ENCODE measurements around the gene SLC2A3. TPM values are rescaled to one million over a fixed set of nuclear protein-coding genes. Genes with fewer than 3 reads are reported as not detected.
"Not testable (repeated sequence)": the region's sequence is repeated elsewhere in the genome, so short reads cannot be mapped to it uniquely, and the experiment has no call there.

The SLC2A3 gene
- total RNA-seq: 226 and 234 TPM in 2 replicates

DNA sequence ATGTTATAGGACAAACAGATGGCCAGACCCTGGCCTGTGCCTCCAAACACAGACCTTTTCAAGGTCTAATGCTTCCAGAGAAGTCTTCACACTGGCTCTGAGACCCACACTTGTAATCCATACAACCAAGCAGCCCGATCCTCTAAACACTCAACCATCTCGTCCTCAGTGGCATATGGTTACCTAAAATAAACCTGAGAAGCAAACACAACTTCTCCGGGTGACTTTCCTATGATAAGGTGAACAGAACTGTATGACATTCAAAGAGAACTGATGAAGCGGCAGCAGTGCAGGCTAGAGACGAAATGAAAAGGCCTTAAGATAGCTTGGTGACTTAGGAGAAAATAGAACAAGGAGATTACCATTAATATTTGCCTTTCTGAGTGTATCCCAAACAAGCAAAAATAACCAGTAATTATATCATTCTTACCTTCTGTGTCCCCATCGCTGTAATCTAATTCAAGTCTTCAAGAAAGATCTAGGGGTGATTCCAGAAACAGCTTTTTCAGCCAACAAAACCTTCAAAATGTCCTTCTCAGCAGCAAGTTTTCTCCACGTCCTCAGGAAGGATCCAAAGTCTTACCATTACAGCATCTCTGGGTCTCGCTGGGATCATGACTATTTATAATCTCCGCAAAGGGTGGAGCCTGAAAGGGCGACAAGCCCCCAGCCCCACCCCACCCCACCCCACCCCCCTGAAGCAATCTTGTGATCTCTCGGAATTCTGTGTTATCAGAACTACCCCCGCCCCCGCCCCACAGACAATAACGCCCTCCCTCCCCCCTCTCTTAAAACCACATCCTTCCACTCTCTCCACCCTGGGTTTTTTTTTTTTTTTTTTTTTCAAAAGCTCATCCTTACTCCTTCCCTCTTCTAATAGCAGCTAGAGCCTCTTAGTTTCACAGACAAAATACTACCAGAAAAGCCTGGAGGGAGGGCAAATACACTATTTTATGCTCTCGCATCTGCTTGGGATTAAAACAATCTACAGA, at the start of gene SLC2A3:
Gene SLC2A3 (minus strand): TSS at position 598 of the 992 bp plus-strand sequence. CDS start 153 bp downstream, at position 445.
- H3K27me3 Mint-ChIP-seq (ENCODE audit: insufficient read depth): no peaks in the 10 kb centered on the region
- H3K4me1 Mint-ChIP-seq (ENCODE audit: low read depth): peaks cover 17% of the 10 kb centered on the region
- H3K9me3 Mint-ChIP-seq: no peaks in the 10 kb centered on the region
- H3K4me3 Mint-ChIP-seq: no peak within 1 kb of the TSS
- intact Hi-C loops (cut with micrococcal nuclease): loop anchor here (1.0 to 5.0 kb wide), 4 partner anchors 24 to 984 kb away; partner anchors contain the start of gene PTPN6
- H3K36me3 Mint-ChIP-seq (ENCODE audit: low read depth): peaks cover 7% of the 10 kb centered on the region
- H3K27ac Mint-ChIP-seq: no peak within 1 kb of the TSS
- DNase-seq (ENCODE audit: low spot score): peak; percentile 86

DNA sequence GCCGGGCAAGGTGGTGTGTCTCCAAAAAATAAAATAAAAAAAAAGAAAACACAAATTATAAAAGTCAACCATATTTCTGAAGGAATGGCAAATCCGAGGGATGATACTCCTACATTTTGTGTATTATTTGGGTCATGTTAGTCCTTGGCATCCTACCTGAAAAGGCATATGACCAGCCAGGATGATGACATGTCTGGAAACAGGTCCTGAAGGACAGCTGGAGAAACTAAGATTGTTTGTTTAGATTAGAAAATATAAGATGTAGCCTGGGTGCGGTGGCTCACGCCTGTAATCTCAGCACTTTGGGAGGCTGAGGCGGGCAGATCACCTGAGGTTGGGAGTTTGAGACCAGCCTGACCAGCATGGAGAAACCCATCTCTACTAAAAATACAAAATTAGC, 48.9 kb upstream of the SLC2A3 start:
- H3K4me1 Mint-ChIP-seq (ENCODE audit: low read depth): peaks cover 17% of the 10 kb centered on the region
- no peaks in the 10 kb centered on the region for H3K27me3 Mint-ChIP-seq (ENCODE audit: insufficient read depth)
- no peak overlapping the region for H3K27ac Mint-ChIP-seq
- no peak for DNase-seq (ENCODE audit: low spot score)
- H3K36me3 Mint-ChIP-seq (ENCODE audit: low read depth): no peaks in the 10 kb centered on the region
- intact Hi-C loops (cut with micrococcal nuclease): no loop called here
- H3K9me3 Mint-ChIP-seq: no peaks in the 10 kb centered on the region
- no peak overlapping the region for H3K4me3 Mint-ChIP-seq

DNA sequence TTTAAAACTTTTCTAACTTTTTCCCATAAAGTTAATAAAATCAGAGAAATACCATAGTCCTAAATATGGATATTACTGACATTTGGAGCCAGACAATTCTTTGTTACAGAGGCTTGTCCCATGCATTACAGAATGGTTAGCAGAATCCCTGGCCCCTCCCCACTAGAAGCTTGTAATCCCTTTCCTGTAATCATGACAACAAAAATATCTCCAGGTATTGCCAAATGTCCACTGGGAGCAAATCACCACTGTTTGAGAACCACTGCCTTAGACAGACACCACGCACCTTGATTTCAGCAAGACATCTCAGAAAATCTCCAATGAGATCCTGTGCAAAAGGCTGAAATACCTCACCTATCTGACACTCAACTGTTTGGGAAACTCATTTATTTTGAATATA, 47.5 kb upstream of the SLC2A3 start:
- intact Hi-C loops (cut with micrococcal nuclease); H3K36me3 Mint-ChIP-seq (ENCODE audit: low read depth); H3K27me3 Mint-ChIP-seq (ENCODE audit: insufficient read depth): not testable (repeated sequence)

DNA sequence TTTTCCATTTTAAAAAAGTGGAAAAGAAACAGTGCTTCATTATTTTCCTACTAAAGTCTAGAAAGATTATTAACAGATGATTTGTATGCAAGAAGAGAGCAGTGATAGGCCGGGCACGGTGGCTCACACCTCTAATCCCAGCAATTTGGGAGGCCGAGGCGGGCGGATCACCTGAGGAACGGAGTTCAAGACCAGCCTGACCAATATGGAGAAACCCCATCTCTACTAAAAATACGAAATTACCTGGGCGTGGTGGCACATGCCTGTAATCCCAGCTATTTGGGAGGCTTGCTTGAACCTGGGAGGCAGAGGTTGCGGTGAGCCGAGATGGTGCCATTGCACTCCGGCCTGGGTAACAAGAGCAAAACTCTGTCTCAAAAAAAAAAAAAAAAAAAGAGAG, 47.0 kb upstream of the SLC2A3 start:
- DNase-seq (ENCODE audit: low spot score); H3K4me3 Mint-ChIP-seq; H3K27me3 Mint-ChIP-seq (ENCODE audit: insufficient read depth); intact Hi-C loops (cut with micrococcal nuclease); H3K36me3 Mint-ChIP-seq (ENCODE audit: low read depth); H3K27ac Mint-ChIP-seq; H3K9me3 Mint-ChIP-seq: not testable (repeated sequence)
- peaks cover 14% of the 10 kb centered on the region for H3K4me1 Mint-ChIP-seq (ENCODE audit: low read depth)

More for the DNA sequence above, 47.5 kb upstream of the SLC2A3 start:
- H3K4me1 Mint-ChIP-seq (ENCODE audit: low read depth): peaks cover 10% of the 10 kb centered on the region
- DNase-seq (ENCODE audit: low spot score); H3K9me3 Mint-ChIP-seq; H3K27ac Mint-ChIP-seq; H3K4me3 Mint-ChIP-seq: not testable (repeated sequence)

DNA sequence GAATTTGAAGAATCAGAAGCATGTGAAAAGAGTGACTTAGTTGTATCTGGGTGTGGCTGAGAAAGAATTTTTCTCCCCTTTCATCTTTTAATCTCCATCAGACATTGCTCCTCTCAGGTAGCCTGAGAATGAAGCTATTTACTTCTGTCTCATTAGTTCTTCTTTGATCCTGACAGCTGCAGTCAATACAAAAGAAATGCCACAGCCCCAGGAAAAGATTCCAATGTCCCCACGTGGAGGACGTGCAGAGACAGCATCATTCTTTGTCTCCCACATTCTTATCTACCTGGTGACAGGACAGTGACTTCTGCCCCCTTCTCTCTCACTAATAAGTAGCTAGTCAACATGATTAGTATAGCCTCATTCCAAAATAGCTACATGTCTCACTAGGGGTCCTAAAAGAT, 46.3 kb upstream of the SLC2A3 start:
- intact Hi-C loops (cut with micrococcal nuclease); H3K27me3 Mint-ChIP-seq (ENCODE audit: insufficient read depth); DNase-seq (ENCODE audit: low spot score); H3K9me3 Mint-ChIP-seq; H3K4me3 Mint-ChIP-seq; H3K36me3 Mint-ChIP-seq (ENCODE audit: low read depth); H3K27ac Mint-ChIP-seq: not testable (repeated sequence)
- peaks cover 15% of the 10 kb centered on the region for H3K4me1 Mint-ChIP-seq (ENCODE audit: low read depth)

DNA sequence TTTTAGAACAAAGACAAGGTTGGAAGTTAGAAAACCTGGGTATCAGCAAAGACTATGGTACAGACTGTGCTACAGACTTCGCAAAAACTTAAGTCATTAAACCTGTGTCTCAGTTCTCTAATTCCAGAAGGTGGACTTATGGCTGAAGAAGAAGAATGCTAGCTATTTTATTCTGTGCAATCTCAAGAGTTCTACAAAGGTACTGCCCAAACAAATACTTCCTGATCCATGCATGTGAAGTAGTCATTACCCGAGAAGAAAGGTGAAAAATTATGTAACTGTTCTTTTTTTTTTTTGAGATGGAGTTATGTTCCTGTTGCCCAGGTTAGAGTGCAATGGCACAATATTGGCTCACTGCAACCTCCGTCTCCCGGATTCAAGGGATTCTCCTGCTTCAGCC, 45.5 kb upstream of the SLC2A3 start:
- Mint-ChIP-seq H3K4me1 (ENCODE audit: low read depth) (peaks cover 11% of the 10 kb centered on the region), H3K27ac (no peak overlapping the region), H3K27me3 (ENCODE audit: insufficient read depth) (no peaks in the 10 kb centered on the region), H3K4me3 (no peak overlapping the region), H3K36me3 (ENCODE audit: low read depth) (peaks cover 2% of the 10 kb centered on the region), H3K9me3 (no peaks in the 10 kb centered on the region)
- intact Hi-C loops (cut with micrococcal nuclease): no loop called here
- no peak for DNase-seq (ENCODE audit: low spot score)

DNA sequence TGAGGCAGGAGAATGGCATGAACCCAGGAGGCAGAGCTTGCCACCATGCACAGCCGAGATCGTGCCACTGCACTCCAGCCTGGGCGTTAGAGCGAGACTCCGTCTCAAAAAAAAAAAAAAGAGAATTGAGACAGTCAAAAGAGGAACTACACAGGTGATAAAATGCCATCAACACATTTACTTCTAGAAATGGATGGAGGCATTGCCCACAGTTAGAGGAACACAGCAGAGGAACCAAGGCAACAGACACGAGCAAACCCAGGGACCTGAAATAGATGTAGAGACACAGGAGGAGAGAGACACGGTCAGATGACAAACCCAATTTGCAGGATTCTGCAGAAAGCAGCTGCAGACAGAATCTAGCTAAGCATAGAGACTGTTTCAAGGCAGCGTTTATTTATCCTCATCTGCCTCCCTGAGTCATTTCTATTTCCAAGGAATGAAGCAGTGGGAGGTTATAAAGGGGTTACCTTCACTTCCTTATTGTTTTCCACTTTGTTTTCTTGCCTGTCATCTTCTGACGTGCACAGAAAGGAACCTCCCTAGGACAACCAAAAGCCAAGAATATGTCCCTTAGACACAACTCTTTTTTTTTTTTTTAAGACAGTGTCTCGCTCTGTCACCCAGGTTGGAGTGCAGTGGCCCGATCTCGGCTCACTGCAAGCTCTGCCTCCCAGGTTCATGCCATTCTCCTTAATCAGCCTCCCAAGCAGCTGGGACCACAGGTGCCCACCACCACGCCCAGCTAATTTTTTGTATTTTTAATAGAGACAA, 41.6 kb upstream of the SLC2A3 start:
- H3K27me3 Mint-ChIP-seq (ENCODE audit: insufficient read depth); H3K9me3 Mint-ChIP-seq; intact Hi-C loops (cut with micrococcal nuclease); H3K36me3 Mint-ChIP-seq (ENCODE audit: low read depth); H3K4me3 Mint-ChIP-seq; DNase-seq (ENCODE audit: low spot score): not testable (repeated sequence)
- Mint-ChIP-seq H3K4me1 (ENCODE audit: low read depth) (peaks cover 17% of the 10 kb centered on the region), H3K27ac (peak overlapping the region; percentile 64)

DNA sequence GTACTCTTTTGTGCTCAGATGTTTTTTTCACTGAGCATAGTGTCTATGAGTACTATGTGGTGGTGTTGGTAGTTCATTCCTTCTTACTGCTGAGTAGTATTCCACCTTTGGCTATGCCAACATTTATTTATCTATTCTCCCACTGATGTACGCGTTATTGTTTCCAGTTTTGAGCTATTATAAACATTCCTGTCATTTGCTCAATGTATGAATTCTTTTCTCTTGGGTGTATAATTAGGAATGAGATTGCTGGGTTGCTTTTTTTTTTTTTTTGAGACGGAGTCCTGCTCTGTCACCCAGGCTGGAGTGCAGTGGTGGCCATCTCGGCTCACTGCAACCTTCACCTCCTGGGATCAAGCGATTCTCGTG, 37.5 kb upstream of the SLC2A3 start:
- no peak for DNase-seq (ENCODE audit: low spot score)
- Mint-ChIP-seq H3K4me3 (peak overlapping the region; percentile 74), H3K4me1 (ENCODE audit: low read depth) (peaks cover 36% of the 10 kb centered on the region), H3K36me3 (ENCODE audit: low read depth) (peaks cover 9% of the 10 kb centered on the region), H3K27ac (peak overlapping the region; percentile 79), H3K27me3 (ENCODE audit: insufficient read depth) (no peaks in the 10 kb centered on the region), H3K9me3 (no peaks in the 10 kb centered on the region)
- intact Hi-C loops (cut with micrococcal nuclease): no loop called here

DNA sequence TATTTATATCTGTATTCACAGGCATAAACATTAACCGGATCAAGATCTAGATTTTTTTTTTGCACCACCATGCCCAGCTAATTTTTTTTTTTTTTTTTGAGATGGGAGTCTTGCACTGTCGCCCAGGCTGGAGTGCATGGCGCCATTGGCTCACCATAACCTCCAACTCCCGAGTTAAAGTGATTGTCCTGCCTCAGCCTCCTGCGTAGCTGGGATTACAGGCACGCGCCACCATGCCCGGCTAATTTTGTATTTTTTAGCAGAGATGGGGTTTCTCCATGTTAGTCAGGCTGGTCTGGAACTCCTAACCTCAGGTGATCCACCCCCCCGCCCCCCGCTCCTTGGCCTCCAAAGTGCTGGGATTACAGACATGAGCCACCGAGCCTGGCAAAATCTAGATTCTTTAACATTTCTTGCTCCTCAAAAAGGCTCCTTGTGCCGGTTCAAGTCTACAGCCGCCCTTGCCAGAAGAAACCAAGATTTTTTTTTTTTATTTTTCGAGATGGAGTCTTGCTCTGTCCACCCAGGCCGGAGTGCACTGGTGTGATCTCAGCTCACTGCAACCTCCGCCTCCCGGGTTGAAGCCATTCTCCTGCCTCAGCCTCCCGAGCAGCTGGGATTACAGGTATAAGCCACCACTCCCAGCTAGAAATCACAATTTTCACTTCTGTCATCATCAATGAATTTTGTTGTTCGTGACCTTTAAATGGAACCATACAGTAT, 36.9 kb upstream of the SLC2A3 start:
- Mint-ChIP-seq H3K4me3 (peak overlapping the region; percentile 81), H3K27me3 (ENCODE audit: insufficient read depth) (no peaks in the 10 kb centered on the region), H3K9me3 (no peaks in the 10 kb centered on the region), H3K4me1 (ENCODE audit: low read depth) (peaks cover 31% of the 10 kb centered on the region), H3K27ac (peak overlapping the region; percentile 93), H3K36me3 (ENCODE audit: low read depth) (peaks cover 9% of the 10 kb centered on the region)
- DNase-seq (ENCODE audit: low spot score): no peak
- intact Hi-C loops (cut with micrococcal nuclease): no loop called here

DNA sequence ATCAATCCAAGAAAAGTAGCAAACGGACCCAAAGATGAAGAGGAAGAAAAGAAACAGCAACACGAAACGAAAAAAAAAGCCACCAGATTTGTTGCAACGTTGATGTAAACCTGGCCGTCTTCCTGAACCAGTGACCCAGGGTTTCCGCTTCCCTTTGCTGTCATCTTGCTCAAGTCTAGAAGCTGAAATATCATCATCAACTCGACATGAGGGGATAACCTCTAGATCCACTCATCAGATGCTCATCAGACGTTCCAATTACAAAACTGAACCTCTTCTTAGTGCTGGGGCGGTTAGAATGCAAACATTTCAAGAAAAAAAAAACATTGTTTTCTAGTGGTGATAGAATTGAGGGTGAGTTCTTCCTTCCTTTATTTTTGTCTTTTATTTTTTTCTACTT, 36.3 kb upstream of the SLC2A3 start:
- intact Hi-C loops (cut with micrococcal nuclease); DNase-seq (ENCODE audit: low spot score); H3K9me3 Mint-ChIP-seq; H3K27me3 Mint-ChIP-seq (ENCODE audit: insufficient read depth); H3K36me3 Mint-ChIP-seq (ENCODE audit: low read depth): not testable (repeated sequence)
- H3K4me3 Mint-ChIP-seq: peak overlapping the region; percentile 81
- peaks cover 32% of the 10 kb centered on the region for H3K4me1 Mint-ChIP-seq (ENCODE audit: low read depth)
- peak overlapping the region; percentile 93 for H3K27ac Mint-ChIP-seq

DNA sequence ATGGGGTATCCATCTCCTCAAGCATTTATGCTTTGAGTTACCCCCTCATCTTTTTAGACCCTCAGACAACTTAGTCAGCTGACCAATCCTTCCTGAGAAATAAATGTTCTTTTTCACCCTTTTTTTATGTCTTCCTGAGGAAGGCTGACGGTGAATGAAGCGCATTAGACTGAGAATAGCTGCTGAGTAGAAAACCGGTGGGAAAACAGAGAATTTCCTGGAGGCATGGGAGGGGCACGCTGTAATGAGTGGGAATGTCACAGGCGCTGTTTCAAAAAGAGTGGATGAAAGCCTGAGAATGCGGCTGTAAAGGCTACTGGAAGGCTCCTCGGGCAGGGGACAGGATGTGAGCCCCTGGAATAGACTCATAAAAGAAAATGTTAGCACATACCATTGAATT, 35.8 kb upstream of the SLC2A3 start:
- intact Hi-C loops (cut with micrococcal nuclease): loop anchor here (1.0 to 2.0 kb wide), 4 partner anchors 19 to 111 kb away; partner anchors contain the start of gene NECAP1
- not testable (repeated sequence) for H3K27me3 Mint-ChIP-seq (ENCODE audit: insufficient read depth); DNase-seq (ENCODE audit: low spot score); H3K9me3 Mint-ChIP-seq
- peaks cover 13% of the 10 kb centered on the region for H3K36me3 Mint-ChIP-seq (ENCODE audit: low read depth)
- peak overlapping the region; percentile 100 for H3K27ac Mint-ChIP-seq
- H3K4me3 Mint-ChIP-seq: peak overlapping the region; percentile 98
- H3K4me1 Mint-ChIP-seq (ENCODE audit: low read depth): peaks cover 37% of the 10 kb centered on the region

DNA sequence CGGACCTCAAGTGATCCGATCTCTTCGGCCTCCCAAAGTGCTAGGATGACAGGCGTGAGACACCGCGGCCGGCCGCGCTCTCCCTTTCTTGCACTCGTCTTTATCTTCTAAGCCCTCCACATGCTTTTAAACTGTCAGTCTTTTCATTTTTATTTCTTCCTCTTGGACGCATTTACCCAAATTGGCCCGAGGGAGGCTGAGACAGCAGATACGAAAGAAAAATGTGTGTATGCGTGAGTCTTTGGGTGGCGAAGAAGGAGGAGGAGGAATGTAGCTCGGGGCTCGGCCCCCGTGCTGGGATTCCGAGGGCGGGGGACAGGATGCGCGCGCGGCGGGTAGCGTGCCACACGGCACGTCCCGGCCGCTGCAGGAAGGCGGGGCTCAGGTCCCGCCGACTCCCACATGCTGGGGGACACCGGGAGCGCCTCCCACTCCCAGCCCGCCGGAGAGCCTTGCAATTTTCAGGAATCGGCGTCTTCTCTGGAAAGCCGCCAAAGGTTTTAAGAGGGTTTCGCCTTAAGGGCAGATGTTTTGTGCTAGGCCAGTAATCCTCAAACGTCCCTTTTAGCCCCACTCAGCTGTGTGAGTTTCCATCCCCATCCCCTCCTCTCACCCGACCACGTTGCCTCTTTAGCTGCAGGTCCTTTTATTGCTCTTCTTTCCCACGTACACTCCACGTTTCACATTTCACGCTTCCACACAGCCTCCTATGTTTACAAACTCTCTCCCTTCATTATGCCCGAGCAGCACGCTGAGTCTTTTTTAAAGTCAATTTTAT, 34.7 kb upstream of the SLC2A3 start:
- peak overlapping the region; percentile 98 for H3K4me3 Mint-ChIP-seq
- no peaks in the 10 kb centered on the region for H3K9me3 Mint-ChIP-seq
- peaks cover 17% of the 10 kb centered on the region for H3K36me3 Mint-ChIP-seq (ENCODE audit: low read depth)
- H3K4me1 Mint-ChIP-seq (ENCODE audit: low read depth): peaks cover 40% of the 10 kb centered on the region
- peak overlapping the region; percentile 100 for H3K27ac Mint-ChIP-seq
- H3K27me3 Mint-ChIP-seq (ENCODE audit: insufficient read depth): no peaks in the 10 kb centered on the region
- peak; percentile 85 for DNase-seq (ENCODE audit: low spot score)
- intact Hi-C loops (cut with micrococcal nuclease): loop anchor here (1.0 to 2.0 kb wide), 6 partner anchors 10 to 112 kb away; partner anchors contain the start of genes NECAP1 and SLC2A3
